Measurements from ENCODE around the gene AZGP1. TPM values are rescaled to one million over a fixed set of nuclear protein-coding genes. Genes with fewer than 3 reads are reported as not detected.
"Not testable (repeated sequence)": the region's sequence is repeated elsewhere in the genome, so short reads cannot be mapped to it uniquely, and the experiment has no call there.

The AZGP1 gene
- total and polyA plus RNA-seq, 7 donors: 0.49 to 2.4 (median 0.73) TPM

DNA sequence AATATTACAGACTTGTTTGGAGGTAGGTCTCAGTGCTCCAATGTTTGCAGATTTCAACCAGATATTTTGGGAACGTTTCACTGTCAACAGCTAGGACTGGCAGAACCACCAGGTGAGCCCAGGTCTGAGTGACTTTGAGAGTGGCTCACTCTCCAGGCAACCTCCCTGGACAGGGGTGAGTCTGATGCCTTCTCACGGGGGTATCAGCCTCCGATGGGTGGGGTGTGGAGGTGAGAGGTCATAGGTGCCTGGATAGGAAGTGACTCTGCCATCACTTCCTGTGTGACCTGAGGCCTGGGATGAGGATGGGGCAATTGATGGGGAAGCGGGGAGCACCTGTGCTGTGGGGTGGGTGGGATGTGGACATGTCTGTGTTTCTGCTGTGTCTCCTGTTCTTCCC, 4.6 kb downstream of the AZGP1 start:
- no peak for DNase-seq
- Histone ChIP-seq H3K27ac (no peak overlapping the region), H3K4me1 (no peaks in the 10 kb centered on the region), H3K9me3 (no peaks in the 10 kb centered on the region), H3K27me3 (ENCODE audit: insufficient read depth in 3 of 3, low read length in 2 of 3) (peaks cover 0 to 17% (median 0%) of the 10 kb centered on the region in 3 donors), H3K4me3 (no peak overlapping the region), H3K36me3 (ENCODE audit: insufficient read depth in 1 of 2, low read depth in 1 of 2) (no peaks in the 10 kb centered on the region)
- TF ChIP-seq, protein P1, sequence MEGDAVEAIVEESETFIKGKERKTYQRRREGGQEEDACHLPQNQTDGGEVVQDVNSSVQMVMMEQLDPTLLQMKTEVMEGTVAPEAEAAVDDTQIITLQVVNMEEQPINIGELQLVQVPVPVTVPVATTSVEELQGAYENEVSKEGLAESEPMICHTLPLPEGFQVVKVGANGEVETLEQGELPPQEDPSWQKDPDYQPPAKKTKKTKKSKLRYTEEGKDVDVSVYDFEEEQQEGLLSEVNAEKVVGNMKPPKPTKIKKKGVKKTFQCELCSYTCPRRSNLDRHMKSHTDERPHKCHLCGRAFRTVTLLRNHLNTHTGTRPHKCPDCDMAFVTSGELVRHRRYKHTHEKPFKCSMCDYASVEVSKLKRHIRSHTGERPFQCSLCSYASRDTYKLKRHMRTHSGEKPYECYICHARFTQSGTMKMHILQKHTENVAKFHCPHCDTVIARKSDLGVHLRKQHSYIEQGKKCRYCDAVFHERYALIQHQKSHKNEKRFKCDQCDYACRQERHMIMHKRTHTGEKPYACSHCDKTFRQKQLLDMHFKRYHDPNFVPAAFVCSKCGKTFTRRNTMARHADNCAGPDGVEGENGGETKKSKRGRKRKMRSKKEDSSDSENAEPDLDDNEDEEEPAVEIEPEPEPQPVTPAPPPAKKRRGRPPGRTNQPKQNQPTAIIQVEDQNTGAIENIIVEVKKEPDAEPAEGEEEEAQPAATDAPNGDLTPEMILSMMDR (IDR thresholded peaks at IDR 0.05): no peak
- ATAC-seq: no peak
- WGBS, 3 donors: 67 to 75% (median 71%) methylated on average over 4 of the region's 4 CpGs
- intact Hi-C loops (cut with DNase I): no loop called here

GRCh38 chr7:99969813-99970212, 6.0 kb downstream of the AZGP1 start:
- DNase-seq; intact Hi-C loops (cut with DNase I); H3K4me1 ChIP-seq; H3K27ac ChIP-seq; ATAC-seq; H3K4me3 ChIP-seq; H3K36me3 ChIP-seq (ENCODE audit: insufficient read depth in 1 of 2, low read depth in 1 of 2); H3K9me3 ChIP-seq: not testable (repeated sequence)
- WGBS, 3 donors: 4 to 13% (median 8%) methylated on average over 1 of the region's 1 CpG
- peaks cover 0 to 31% (median 8%) of the 10 kb centered on the region in 3 donors for H3K27me3 ChIP-seq (ENCODE audit: insufficient read depth in 3 of 3, low read length in 2 of 3)

- ATAC-seq (no peak), DNase-seq (no peak)
- Histone ChIP-seq H3K9me3 (no peaks in the 10 kb centered on the region), H3K36me3 (ENCODE audit: insufficient read depth in 1 of 2, low read depth in 1 of 2) (no peaks in the 10 kb centered on the region), H3K4me1 (no peaks in the 10 kb centered on the region), H3K27ac (no peak overlapping the region), H3K27me3 (ENCODE audit: insufficient read depth in 3 of 3, low read length in 2 of 3) (peaks cover 0 to 36% (median 8%) of the 10 kb centered on the region in 3 donors), H3K4me3 (no peak overlapping the region)
- TF ChIP-seq, protein P1 (IDR thresholded peaks at IDR 0.05): no peak
- WGBS, 3 donors: 83 to 87% (median 86%) methylated on average over 3 of the region's 3 CpGs
- intact Hi-C loops (cut with DNase I): no loop called here
Observed at GRCh38 chr7:99969298-99969697, 6.5 kb downstream of the AZGP1 start.

- Histone ChIP-seq H3K4me3 (no peak overlapping the region), H3K27me3 (ENCODE audit: insufficient read depth in 3 of 3, low read length in 2 of 3) (peaks cover 4 to 50% (median 25%) of the 10 kb centered on the region in 3 donors), H3K9me3 (no peaks in the 10 kb centered on the region), H3K36me3 (ENCODE audit: insufficient read depth in 1 of 2, low read depth in 1 of 2) (no peaks in the 10 kb centered on the region), H3K4me1 (no peaks in the 10 kb centered on the region), H3K27ac (no peak overlapping the region)
- TF ChIP-seq, protein P1 (IDR thresholded peaks at IDR 0.05): no peak
- intact Hi-C loops (cut with DNase I): no loop called here
- ATAC-seq (no peak), DNase-seq (no peak)
- WGBS, 3 donors: 68 to 71% (median 69%) methylated on average over 9 of the region's 9 CpGs
Observed at GRCh38 chr7:99958564-99959227, 17.1 kb downstream of the AZGP1 start.

DNA sequence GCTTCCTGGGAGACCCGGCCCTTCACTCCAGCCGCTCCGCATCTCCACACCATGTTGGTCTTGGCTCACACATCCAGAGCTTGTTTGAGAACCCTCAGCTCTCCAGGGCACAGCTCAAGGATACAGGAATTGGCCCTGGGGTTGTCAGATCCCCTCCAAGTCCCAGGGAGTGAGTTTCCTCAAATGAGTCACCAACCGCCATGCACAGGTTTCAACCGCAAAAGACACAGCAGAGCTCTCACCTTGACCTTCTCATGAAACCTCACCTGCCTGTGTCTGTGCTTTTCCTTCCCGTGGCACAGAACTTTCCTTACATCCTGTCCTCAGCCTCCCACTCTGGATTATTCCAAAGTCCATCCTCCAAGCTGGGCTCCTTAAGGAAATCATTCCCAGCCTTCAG, 20.6 kb downstream of the AZGP1 start:
- no peaks in the 10 kb centered on the region for H3K36me3 ChIP-seq (ENCODE audit: insufficient read depth in 1 of 2, low read depth in 1 of 2)
- H3K9me3 ChIP-seq: no peaks in the 10 kb centered on the region
- no peak overlapping the region for H3K4me3 ChIP-seq
- intact Hi-C loops (cut with DNase I): no loop called here
- ATAC-seq (no peak), DNase-seq (no peak)
- TF ChIP-seq, protein P1 (IDR thresholded peaks at IDR 0.05): no peak
- H3K27ac ChIP-seq: no peak overlapping the region
- WGBS, 3 donors: 73 to 90% (median 75%) methylated on average over 6 of the region's 6 CpGs
- peaks cover 0 to 22% (median 14%) of the 10 kb centered on the region in 3 donors for H3K27me3 ChIP-seq (ENCODE audit: insufficient read depth in 3 of 3, low read length in 2 of 3)
- no peaks in the 10 kb centered on the region for H3K4me1 ChIP-seq

DNA sequence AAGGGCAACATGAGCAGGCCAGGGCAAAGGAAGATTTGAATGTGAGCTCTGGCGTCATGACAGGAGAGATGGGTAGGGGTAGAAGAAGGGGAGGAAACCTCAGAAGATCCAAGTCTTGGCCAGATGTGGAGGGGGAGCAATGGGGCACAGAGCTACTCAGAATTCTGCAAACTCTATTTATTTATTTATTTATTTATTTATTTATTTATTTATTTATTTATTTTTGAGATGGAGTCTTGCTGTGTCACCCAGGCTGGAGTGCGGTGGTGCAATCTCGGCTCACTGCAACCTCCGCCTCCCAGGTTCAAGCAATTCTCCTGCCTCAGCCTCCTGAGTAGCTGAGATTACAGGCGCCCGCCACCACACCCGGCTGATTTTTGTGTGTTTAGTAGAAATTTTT, 21.2 kb downstream of the AZGP1 start:
- DNase-seq; intact Hi-C loops (cut with DNase I); ATAC-seq; H3K27ac ChIP-seq; H3K9me3 ChIP-seq; H3K4me1 ChIP-seq; H3K36me3 ChIP-seq (ENCODE audit: insufficient read depth in 1 of 2, low read depth in 1 of 2); H3K4me3 ChIP-seq: not testable (repeated sequence)
- WGBS, 3 donors: 86 to 90% (median 88%) methylated on average over 7 of the region's 7 CpGs
- peaks cover 0 to 17% (median 11%) of the 10 kb centered on the region in 3 donors for H3K27me3 ChIP-seq (ENCODE audit: insufficient read depth in 3 of 3, low read length in 2 of 3)

All from psoas muscle (tissue), 8 donors.